Measurements from ENCODE around the gene DNAJC10.
A peak's percentile ranks its signal among the peaks of the same experiment; 100 is the strongest.

DNAJC10 gene

GRCh38 chr2:182784058-182784706 is 68.1 kb downstream of the DNAJC10 start:
- H3K4me3 ChIP-seq (IDR thresholded peaks at IDR 0.05; ENCODE audit: insufficient read depth, low read depth, low read length) = no peak overlapping the region
- no peak overlapping the region for H2AFZ ChIP-seq (ENCODE audit: low read depth)
- no peaks in the 10 kb centered on the region for H3K36me3 ChIP-seq (ENCODE audit: insufficient read depth)
- TF ChIP-seq, protein P1, sequence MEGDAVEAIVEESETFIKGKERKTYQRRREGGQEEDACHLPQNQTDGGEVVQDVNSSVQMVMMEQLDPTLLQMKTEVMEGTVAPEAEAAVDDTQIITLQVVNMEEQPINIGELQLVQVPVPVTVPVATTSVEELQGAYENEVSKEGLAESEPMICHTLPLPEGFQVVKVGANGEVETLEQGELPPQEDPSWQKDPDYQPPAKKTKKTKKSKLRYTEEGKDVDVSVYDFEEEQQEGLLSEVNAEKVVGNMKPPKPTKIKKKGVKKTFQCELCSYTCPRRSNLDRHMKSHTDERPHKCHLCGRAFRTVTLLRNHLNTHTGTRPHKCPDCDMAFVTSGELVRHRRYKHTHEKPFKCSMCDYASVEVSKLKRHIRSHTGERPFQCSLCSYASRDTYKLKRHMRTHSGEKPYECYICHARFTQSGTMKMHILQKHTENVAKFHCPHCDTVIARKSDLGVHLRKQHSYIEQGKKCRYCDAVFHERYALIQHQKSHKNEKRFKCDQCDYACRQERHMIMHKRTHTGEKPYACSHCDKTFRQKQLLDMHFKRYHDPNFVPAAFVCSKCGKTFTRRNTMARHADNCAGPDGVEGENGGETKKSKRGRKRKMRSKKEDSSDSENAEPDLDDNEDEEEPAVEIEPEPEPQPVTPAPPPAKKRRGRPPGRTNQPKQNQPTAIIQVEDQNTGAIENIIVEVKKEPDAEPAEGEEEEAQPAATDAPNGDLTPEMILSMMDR (conservative IDR thresholded peaks at IDR 0.05; ENCODE audit: low read depth, low read length) = no peak
- peak overlapping the region; percentile 70; the same call in 1 of the 2 replicates for H3K4me2 ChIP-seq
- no peak overlapping the region for H3K9ac ChIP-seq
- H3K27ac ChIP-seq = no peak overlapping the region
- no peaks in the 10 kb centered on the region for H3K27me3 ChIP-seq (ENCODE audit: insufficient read depth, low read depth)
- no peaks in the 10 kb centered on the region for H4K20me1 ChIP-seq (ENCODE audit: insufficient read depth)
- H3K4me1 ChIP-seq (ENCODE audit: low read depth, poor library complexity, severe bottlenecking) = peaks cover 49% of the 10 kb centered on the region
- H3K79me2 ChIP-seq (ENCODE audit: insufficient read depth, low read depth) = no peaks in the 10 kb centered on the region

- Histone ChIP-seq H3K79me2 (ENCODE audit: insufficient read depth, low read depth) (no peaks in the 10 kb centered on the region), H2AFZ (ENCODE audit: low read depth) (no peak overlapping the region), H3K27ac (no peak overlapping the region), H3K27me3 (ENCODE audit: insufficient read depth, low read depth) (no peaks in the 10 kb centered on the region), H3K4me1 (ENCODE audit: low read depth, poor library complexity, severe bottlenecking) (peaks cover 50% of the 10 kb centered on the region), H3K4me3 (IDR thresholded peaks at IDR 0.05; ENCODE audit: insufficient read depth, low read depth, low read length) (no peak overlapping the region), H4K20me1 (ENCODE audit: insufficient read depth) (no peaks in the 10 kb centered on the region), H3K4me2 (peak overlapping the region; percentile 70; the same call in 1 of the 2 replicates), H3K36me3 (ENCODE audit: insufficient read depth) (no peaks in the 10 kb centered on the region), H3K9ac (no peak overlapping the region)
- TF ChIP-seq, protein P1 (conservative IDR thresholded peaks at IDR 0.05; ENCODE audit: low read depth, low read length) = peak; percentile 73
These were observed 68.7 kb downstream of the DNAJC10 start for GRCh38 chr2:182784777-182785176.

DNA sequence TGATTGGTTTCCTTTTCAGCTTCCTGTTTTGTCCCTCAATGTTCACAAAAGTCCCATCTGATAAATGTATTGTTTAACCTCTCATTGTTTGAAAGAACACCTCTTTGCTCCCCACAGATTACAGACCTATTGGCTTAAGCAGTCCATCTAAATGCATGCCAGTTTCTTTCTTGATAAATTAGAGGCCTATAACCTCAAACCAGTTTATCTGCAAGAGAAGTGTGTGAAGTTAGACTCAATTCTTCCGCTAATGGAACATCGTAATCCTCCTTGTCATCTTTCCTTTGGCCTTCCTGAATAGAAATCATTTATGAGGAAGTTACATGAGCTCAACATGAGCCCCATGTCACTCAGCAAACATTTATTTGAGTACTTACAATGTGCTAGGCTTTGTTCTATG is 76.4 kb downstream of the DNAJC10 start:
- no peaks in the 10 kb centered on the region for H4K20me1 ChIP-seq (ENCODE audit: insufficient read depth)

GRCh38 chr2:182798736-182799135 is 82.7 kb downstream of the DNAJC10 start:
- TF ChIP-seq, protein P1 (conservative IDR thresholded peaks at IDR 0.05; ENCODE audit: low read depth, low read length) = no peak
- no peaks in the 10 kb centered on the region for H4K20me1 ChIP-seq (ENCODE audit: insufficient read depth)
- no peaks in the 10 kb centered on the region for H3K4me1 ChIP-seq (ENCODE audit: low read depth, poor library complexity, severe bottlenecking)
- no peak overlapping the region for H3K9ac ChIP-seq
- no peak overlapping the region for H3K27ac ChIP-seq
- no peak overlapping the region for H3K4me3 ChIP-seq (IDR thresholded peaks at IDR 0.05; ENCODE audit: insufficient read depth, low read depth, low read length)
- no peaks in the 10 kb centered on the region for H3K79me2 ChIP-seq (ENCODE audit: insufficient read depth, low read depth)
- H3K27me3 ChIP-seq (ENCODE audit: insufficient read depth, low read depth) = no peaks in the 10 kb centered on the region
- H3K36me3 ChIP-seq (ENCODE audit: insufficient read depth) = no peaks in the 10 kb centered on the region
- H2AFZ ChIP-seq (ENCODE audit: low read depth) = no peak overlapping the region
- H3K4me2 ChIP-seq = no peak overlapping the region

More for the DNA sequence above, 76.4 kb downstream of the DNAJC10 start:
- Histone ChIP-seq H3K27me3 (ENCODE audit: insufficient read depth, low read depth) (no peaks in the 10 kb centered on the region), H3K36me3 (ENCODE audit: insufficient read depth) (no peaks in the 10 kb centered on the region), H3K79me2 (ENCODE audit: insufficient read depth, low read depth) (no peaks in the 10 kb centered on the region), H3K4me2 (no peak overlapping the region), H3K27ac (no peak overlapping the region), H3K9ac (no peak overlapping the region), H3K4me1 (ENCODE audit: low read depth, poor library complexity, severe bottlenecking) (peaks cover 32% of the 10 kb centered on the region), H3K4me3 (IDR thresholded peaks at IDR 0.05; ENCODE audit: insufficient read depth, low read depth, low read length) (no peak overlapping the region), H2AFZ (ENCODE audit: low read depth) (no peak overlapping the region)
- TF ChIP-seq, protein P1 (conservative IDR thresholded peaks at IDR 0.05; ENCODE audit: low read depth, low read length) = no peak

All from KMS-11 (cell line).